A549 (cell line): ENCODE data around the gene LCE5A. TPM values are rescaled to one million over a fixed set of nuclear protein-coding genes. Genes with fewer than 3 reads are reported as not detected.

Source experiments
- ATAC-seq, 2 experiments: fragments of 200-7000 bp in 1 of 2; fragments of >200 bp in 1 of 2; cut with Nextera tagmentation in 1 of 2; cut with Tn5 transposase in 1 of 2; 3 replicates each; pipeline versions ENCODE4 v1.8.0 to v1.9.1; 2018 to 2020; ENCODE audit warnings: mild to moderate bottlenecking in 1 of 2, moderate library complexity in 1 of 2
- CTCF ChIA-PET: fragments of 300-600 bp; sonication (Branson Sonifier 250); formaldehyde crosslinking; extraction: SDS; loops from one replicate; lab custom pipeline; 2021; ENCODE audit warnings: antibody characterized with exemption, inconsistent platforms; lab: Yijun Ruan, JAX
- POLR2A ChIA-PET: fragments of 350-600 bp; formaldehyde crosslinking; extraction: SDS; loops from one replicate; lab custom pipeline; 2021; ENCODE audit warnings: antibody characterized with exemption, inconsistent platforms; lab: Yijun Ruan, JAX
- DNase-seq, 2 experiments: peaks; one replicate each; pipeline versions ENCODE4 v3.0.0 to v3.0.0-alpha.2; 2011 to 2016; ENCODE audit warnings: low read depth in 1 of 2, low spot score in 1 of 2
- FAIRE-seq: peaks from 2 replicates; lab custom pipeline; 2011; peaks lifted over from hg19 to GRCh38; lab: Jason Lieb, UNC
- H3K27ac ChIP-seq, 2 experiments: fragments of >200 bp; sonication (Bioruptor Twin); formaldehyde crosslinking; 3 replicates each; pipeline ENCODE4 v1.5.1; 2016 to 2017
- H3K4me1 ChIP-seq: fragments of >200 bp; sonication (Bioruptor Twin); formaldehyde crosslinking; 3 replicates; pipeline ENCODE4 v1.6.1; 2016
- H3K4me2 ChIP-seq: fragments of >200 bp; sonication (Bioruptor Twin); formaldehyde crosslinking; 3 replicates; pipeline ENCODE4 v1.6.1; 2016
- H3K4me3 ChIP-seq: fragments of >200 bp; sonication (Bioruptor Twin); formaldehyde crosslinking; 3 replicates; pipeline ENCODE4 v1.5.1; 2016
- H3K9me3 ChIP-seq: fragments of >200 bp; sonication (Bioruptor Twin); formaldehyde crosslinking; 3 replicates; pipeline ENCODE4 v1.6.1; 2016
- CEBPB ChIP-seq, 2 experiments: fragments of >200 bp in 1 of 2; sonication (Bioruptor Twin) in 1 of 2; formaldehyde crosslinking in 1 of 2; IDR thresholded peaks; 2 replicates each; pipeline ENCODE4 v1.6.1; 2012 to 2016
- CHD2 ChIP-seq: fragments of 150-350 bp; IDR thresholded peaks from 2 replicates; pipeline ENCODE4 v1.6.1; 2014; ENCODE audit warnings: low read length; ENCODE audit not compliant: partially characterized antibody
- CHD4 ChIP-seq: fragments of 200-600 bp; sonication (generic); IDR thresholded peaks from 2 replicates; pipeline ENCODE4 v1.6.1; 2016; ENCODE audit warnings: antibody characterized with exemption, mild to moderate bottlenecking, borderline replicate concordance
- EP300 ChIP-seq, 2 experiments: fragments of >200 bp; sonication (Bioruptor Twin); formaldehyde crosslinking; IDR thresholded peaks; 2 replicates in 1 of 2; 3 replicates in 1 of 2; pipeline ENCODE4 v1.6.1; 2016 to 2017
- ESRRA ChIP-seq: fragments of 150-350 bp; IDR thresholded peaks from 2 replicates; pipeline ENCODE4 v1.6.1; 2014; ENCODE audit warnings: mild to moderate bottlenecking, low read length, borderline replicate concordance
- FOSB ChIP-seq: fragments of 250-450 bp; sonication (Bioruptor Pico); IDR thresholded peaks from 2 replicates; pipeline ENCODE4 v1.5.0; 2020; ENCODE audit warnings: mild to moderate bottlenecking, moderate library complexity
- FOXS1 ChIP-seq: fragments of 250-450 bp; sonication (Bioruptor Pico); IDR thresholded peaks from 2 replicates; pipeline ENCODE4 v1.5.0; 2020; ENCODE audit warnings: mild to moderate bottlenecking, moderate library complexity
- HDAC2 ChIP-seq: fragments of 200-600 bp; sonication (generic); IDR thresholded peaks from 2 replicates; pipeline ENCODE4 v1.6.1; 2016
- HEYL ChIP-seq: fragments of 250-450 bp; sonication (Bioruptor Pico); IDR thresholded peaks from 2 replicates; pipeline ENCODE4 v1.8.0; 2021; ENCODE audit warnings: mild to moderate bottlenecking, moderate library complexity
- HOXA7 ChIP-seq: fragments of 250-450 bp; sonication (Bioruptor Pico); IDR thresholded peaks from 2 replicates; pipeline ENCODE4 v1.5.0; 2020; ENCODE audit warnings: mild to moderate bottlenecking, moderate library complexity
- HOXB13 ChIP-seq: fragments of 250-450 bp; sonication (Bioruptor Pico); IDR thresholded peaks from 2 replicates; pipeline ENCODE4 v1.5.0; 2020; ENCODE audit warnings: low read depth, mild to moderate bottlenecking, moderate library complexity
- HOXB5 ChIP-seq: fragments of 250-450 bp; sonication (Bioruptor Pico); IDR thresholded peaks from 2 replicates; pipeline ENCODE4 v1.5.0; 2020; ENCODE audit warnings: mild to moderate bottlenecking, moderate library complexity
- JUN ChIP-seq, 2 experiments: fragments of >200 bp; sonication (Bioruptor Twin); formaldehyde crosslinking; IDR thresholded peaks; 2 replicates in 1 of 2; 3 replicates in 1 of 2; pipeline ENCODE4 v1.6.1; 2016 to 2017
- NPAS2 ChIP-seq: fragments of 250-450 bp; sonication (Bioruptor Pico); IDR thresholded peaks from 2 replicates; pipeline ENCODE4 v1.8.0; 2022; ENCODE audit warnings: mild to moderate bottlenecking, moderate library complexity, borderline replicate concordance
- POLR2AphosphoS2 ChIP-seq: conservative IDR thresholded peaks from 2 replicates; pipeline ENCODE4 v1.6.1; 2012; ENCODE audit warnings: low read length, improper control_type of control experiment, inconsistent platforms
- RARB ChIP-seq: fragments of 250-450 bp; sonication (Bioruptor Pico); IDR thresholded peaks from 2 replicates; pipeline ENCODE4 v1.8.0; 2021; ENCODE audit warnings: mild to moderate bottlenecking, moderate library complexity
- RCOR1 ChIP-seq: fragments of 150-350 bp; IDR thresholded peaks from 2 replicates; pipeline ENCODE4 v1.6.1; 2014; ENCODE audit warnings: antibody characterized with exemption, low read length, low read depth
- RFX5 ChIP-seq: fragments of 450-650 bp; IDR thresholded peaks from 2 replicates; pipeline ENCODE4 v1.7.1; 2014; ENCODE audit warnings: antibody characterized with exemption, mild to moderate bottlenecking, moderate library complexity
- RNF2 ChIP-seq: fragments of 200-600 bp; sonication (generic); IDR thresholded peaks from 2 replicates; pipeline ENCODE4 v1.6.1; 2016; ENCODE audit warnings: low read depth, mild to moderate bottlenecking, antibody characterized with exemption, moderate library complexity, borderline replicate concordance
- TP53 ChIP-seq: fragments of 250-450 bp; sonication (Bioruptor Pico); IDR thresholded peaks from 2 replicates; pipeline ENCODE4 v1.5.0; 2021; ENCODE audit warnings: mild to moderate bottlenecking, moderate library complexity
- ZC3H11A ChIP-seq: fragments of 450-650 bp; IDR thresholded peaks from 2 replicates; pipeline ENCODE4 v1.6.1; 2014; ENCODE audit warnings: antibody characterized with exemption, mild to moderate bottlenecking
- ZFP36 ChIP-seq: fragments of 450-650 bp; IDR thresholded peaks from 2 replicates; pipeline ENCODE4 v1.6.1; 2014; ENCODE audit warnings: borderline replicate concordance; ENCODE audit not compliant: partially characterized antibody
- ZNF302 ChIP-seq: fragments of 250-450 bp; sonication (Bioruptor Pico); IDR thresholded peaks from 2 replicates; pipeline ENCODE4 v1.9.0; 2021; ENCODE audit warnings: inconsistent platforms, mild to moderate bottlenecking, moderate library complexity
- ZSCAN20 ChIP-seq: fragments of 250-450 bp; sonication (Bioruptor Pico); IDR thresholded peaks from 2 replicates; pipeline ENCODE4 v1.8.0; 2022; ENCODE audit warnings: mild to moderate bottlenecking, moderate library complexity
- WGBS: methylation state at CpG from one replicate; pipeline ENCODE4 v1.1.6; 2017; ENCODE audit errors: missing lambda C conversion rate; 5-methylcytosine and 5-hydroxymethylcytosine counted together
- polyA plus RNA-seq, 4 experiments: library from polyadenylated mRNA; depleted of rRNA in 3 of 4; stranded (reverse); fragments of >200 nt; fragmentation: RNase III in 1 of 4; extraction: RNeasy Plus Mini Kit Qiagen cat#74134 plus additional on column Dnase treatment in 1 of 4; gene quantifications; 2 replicates in 3 of 4; 3 replicates in 1 of 4; pipeline ENCODE4 v1.2.3, GENCODE V29; 2011 to 2017
- TF ChIP-seq, protein P1 (sequence below): IDR thresholded peaks from 2 replicates; pipeline ENCODE4 v1.6.1; 2012
- TF ChIP-seq, protein P2 (sequence below): IDR thresholded peaks from 2 replicates; pipeline ENCODE4 v1.6.1; 2012
- TF ChIP-seq, protein P3 (sequence below): fragments of 450-650 bp; IDR thresholded peaks from 2 replicates; pipeline ENCODE4 v1.6.1; 2014; ENCODE audit warnings: antibody characterized with exemption
- TF ChIP-seq, protein P4 (sequence below): fragments of >200 bp; sonication (Bioruptor Twin); formaldehyde crosslinking; IDR thresholded peaks from 3 replicates; pipeline ENCODE4 v1.5.1; 2016

The LCE5A gene
- polyA plus RNA-seq, 2 of the 4 experiments (the other 2 are of a cell fraction): not detected

DNA sequence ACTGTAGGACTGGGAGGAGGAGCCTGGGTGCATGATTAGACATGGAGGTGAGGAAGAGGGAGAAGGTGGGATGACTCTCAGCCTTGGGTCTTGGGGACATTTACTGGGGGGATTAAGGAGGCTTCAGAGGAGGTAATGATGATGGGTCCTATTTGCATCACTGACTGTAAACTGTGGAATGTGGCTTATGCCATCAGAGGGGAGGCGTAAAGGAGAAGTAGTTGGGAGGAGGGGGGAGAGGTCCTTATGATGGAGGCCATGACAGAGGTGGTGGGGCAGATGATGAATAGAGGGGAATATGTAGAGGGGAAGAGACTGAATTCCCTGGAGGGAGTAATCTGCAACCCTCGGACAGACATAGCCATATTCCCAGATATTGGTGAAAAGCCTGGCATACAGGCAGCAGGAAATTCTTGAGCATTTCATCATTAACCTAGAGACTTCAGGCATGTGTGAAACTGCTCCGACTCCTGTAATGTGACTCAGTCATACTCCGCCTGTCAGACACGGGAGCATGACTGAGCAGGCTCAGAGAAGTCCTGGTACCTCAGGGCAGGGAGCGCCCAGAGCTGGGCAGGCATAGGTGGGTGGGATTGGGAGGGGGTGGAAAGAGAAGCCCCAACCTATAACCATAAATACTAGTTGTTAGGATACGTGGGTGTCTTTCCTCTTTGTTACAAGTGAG lies 8.0 kb upstream of the LCE5A start (continued):
- no peak for TF ChIP-seq RFX5
- no peak for TF ChIP-seq RCOR1
- no peak for TF ChIP-seq HOXB13 (CRISPR knock-in tag)
- TF ChIP-seq ESRRA: no peak
- TF ChIP-seq HDAC2: no peak
- TF ChIP-seq HEYL (CRISPR knock-in tag): no peak

DNA sequence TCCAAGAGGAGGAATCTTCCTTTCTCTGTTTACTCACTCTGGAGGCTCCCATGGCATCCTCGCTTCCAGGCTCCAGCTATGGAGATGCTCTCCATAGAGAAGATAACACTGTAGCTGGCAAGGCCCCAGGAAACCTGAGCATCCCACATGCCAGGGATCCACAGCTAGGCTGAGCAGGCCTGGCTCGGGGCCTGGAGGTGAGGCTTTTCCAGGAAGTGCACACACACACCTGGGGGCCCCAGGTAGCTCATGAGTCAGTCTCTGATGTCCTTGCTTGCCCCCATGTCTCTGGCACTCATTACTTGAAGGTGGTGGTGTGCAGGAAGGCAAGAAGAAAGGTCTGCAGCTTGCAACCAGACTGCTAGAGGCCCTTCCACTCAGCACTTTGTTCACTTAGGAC lies 5.5 kb upstream of the LCE5A start:
- ChIA-PET CTCF (interaction anchor here (1.0 to 3.4 kb wide), 8 partner anchors 8 to 452 kb away, joined by 3 to 14 read pairs (median 4); partner anchors contain the start of gene CRCT1), POLR2A (no interaction called here)
- H3K4me3 ChIP-seq: no peak overlapping the region
- ATAC-seq (no peak), FAIRE-seq (no peak), DNase-seq (no peak)
- H3K4me1 ChIP-seq: peaks cover 56% of the 10 kb centered on the region
- peak overlapping the region; percentile 34 to 72; a peak in 4 of 6 replicates for H3K27ac ChIP-seq
- H3K9me3 ChIP-seq: no peaks in the 10 kb centered on the region
- WGBS: 76% methylated on average over 2 of the region's 2 CpGs
- H3K4me2 ChIP-seq: no peak overlapping the region
- no peak for TF ChIP-seq FOSB
- no peak for TF ChIP-seq HOXA7
- TF ChIP-seq CHD4: no peak
- TF ChIP-seq FOXS1 (CRISPR knock-in tag): no peak
- TF ChIP-seq JUN (IDR thresholded peaks at IDR 0.05): no peak
- no peak for TF ChIP-seq POLR2AphosphoS2
- TF ChIP-seq NPAS2 (CRISPR knock-in tag): no peak
- TF ChIP-seq, protein P1, sequence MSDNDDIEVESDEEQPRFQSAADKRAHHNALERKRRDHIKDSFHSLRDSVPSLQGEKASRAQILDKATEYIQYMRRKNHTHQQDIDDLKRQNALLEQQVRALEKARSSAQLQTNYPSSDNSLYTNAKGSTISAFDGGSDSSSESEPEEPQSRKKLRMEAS: no peak
- no peak for TF ChIP-seq ZFP36
- no peak for TF ChIP-seq ZNF302 (CRISPR knock-in tag)
- TF ChIP-seq TP53 (CRISPR knock-in tag): no peak

DNA sequence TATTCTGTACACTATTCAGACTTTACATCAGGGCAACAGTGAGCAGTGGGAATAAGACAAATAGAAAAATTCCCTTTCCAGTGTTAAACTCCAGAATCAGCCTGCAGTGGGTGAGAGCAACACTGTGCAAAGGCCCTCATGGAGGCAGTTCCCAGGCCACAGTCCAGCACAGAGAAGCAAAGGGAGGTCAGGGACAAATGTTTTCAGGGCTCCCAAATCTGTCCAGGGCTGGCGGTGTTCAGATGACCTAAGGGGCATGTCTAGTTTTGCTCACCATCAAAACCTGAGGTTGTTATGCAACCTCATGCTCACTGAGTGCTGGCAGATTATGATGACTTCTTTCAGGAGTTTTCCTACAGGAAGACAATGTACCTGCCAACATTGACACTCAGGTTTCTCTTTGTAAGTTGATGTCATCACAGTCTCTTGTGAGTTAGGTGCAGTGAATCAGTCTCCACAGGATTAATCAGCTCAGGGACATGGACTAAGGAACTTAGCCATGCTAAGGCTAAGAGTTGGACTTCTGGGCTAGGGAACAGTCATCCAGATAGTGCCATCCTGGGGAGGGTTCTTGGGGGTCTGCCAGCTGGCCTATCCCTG lies 3.6 kb upstream of the LCE5A start:
- TF ChIP-seq, protein P2, sequence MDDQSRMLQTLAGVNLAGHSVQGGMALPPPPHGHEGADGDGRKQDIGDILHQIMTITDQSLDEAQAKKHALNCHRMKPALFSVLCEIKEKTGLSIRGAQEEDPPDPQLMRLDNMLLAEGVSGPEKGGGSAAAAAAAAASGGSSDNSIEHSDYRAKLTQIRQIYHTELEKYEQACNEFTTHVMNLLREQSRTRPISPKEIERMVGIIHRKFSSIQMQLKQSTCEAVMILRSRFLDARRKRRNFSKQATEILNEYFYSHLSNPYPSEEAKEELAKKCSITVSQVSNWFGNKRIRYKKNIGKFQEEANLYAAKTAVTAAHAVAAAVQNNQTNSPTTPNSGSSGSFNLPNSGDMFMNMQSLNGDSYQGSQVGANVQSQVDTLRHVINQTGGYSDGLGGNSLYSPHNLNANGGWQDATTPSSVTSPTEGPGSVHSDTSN: no peak
- peak in 1 of 2 experiments; percentile 42; a peak in 1 of 4 replicates for TF ChIP-seq CEBPB (IDR thresholded peaks at IDR 0.05)
- TF ChIP-seq, all 56 proteins: peak for 1
- H3K4me2 ChIP-seq: no peak overlapping the region

DNA sequence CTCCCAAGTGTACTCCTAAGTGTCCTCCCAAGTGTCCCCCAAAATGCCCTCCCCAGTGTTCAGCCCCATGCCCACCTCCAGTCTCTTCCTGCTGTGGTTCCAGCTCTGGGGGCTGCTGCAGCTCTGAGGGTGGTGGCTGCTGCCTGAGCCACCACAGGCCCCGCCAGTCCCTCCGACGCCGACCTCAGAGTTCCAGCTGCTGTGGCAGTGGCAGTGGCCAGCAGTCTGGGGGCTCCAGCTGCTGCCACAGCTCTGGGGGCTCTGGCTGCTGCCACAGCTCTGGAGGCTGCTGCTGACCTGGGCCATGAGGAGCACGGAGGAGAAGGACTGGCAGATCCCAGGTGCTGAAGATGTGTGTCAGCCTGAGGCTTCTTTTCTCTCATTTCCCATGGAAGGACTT lies 993 bp downstream of the LCE5A start:
- CTCF ChIA-PET: interaction anchor here (1.2 to 2.4 kb wide), 7 partner anchors 10 to 53 kb away, joined by 3 to 12 read pairs (median 7); no protein-coding TSS in a partner anchor
- 90% methylated on average over 5 of the region's 5 CpGs for WGBS
- no peaks in the 10 kb centered on the region for H3K9me3 ChIP-seq
- TF ChIP-seq HOXA7 (no peak), HEYL (CRISPR knock-in tag) (no peak), ZC3H11A (no peak), RNF2 (no peak), NPAS2 (CRISPR knock-in tag) (no peak), RARB (CRISPR knock-in tag) (no peak), EP300 (IDR thresholded peaks at IDR 0.05) (no peak), CHD2 (no peak), HOXB5 (CRISPR knock-in tag) (no peak), CHD4 (no peak), HDAC2 (no peak), HOXB13 (CRISPR knock-in tag) (no peak), ZSCAN20 (CRISPR knock-in tag) (no peak)
- TF ChIP-seq, protein P3, sequence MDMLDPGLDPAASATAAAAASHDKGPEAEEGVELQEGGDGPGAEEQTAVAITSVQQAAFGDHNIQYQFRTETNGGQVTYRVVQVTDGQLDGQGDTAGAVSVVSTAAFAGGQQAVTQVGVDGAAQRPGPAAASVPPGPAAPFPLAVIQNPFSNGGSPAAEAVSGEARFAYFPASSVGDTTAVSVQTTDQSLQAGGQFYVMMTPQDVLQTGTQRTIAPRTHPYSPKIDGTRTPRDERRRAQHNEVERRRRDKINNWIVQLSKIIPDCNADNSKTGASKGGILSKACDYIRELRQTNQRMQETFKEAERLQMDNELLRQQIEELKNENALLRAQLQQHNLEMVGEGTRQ: no peak
- TF ChIP-seq, protein P4, sequence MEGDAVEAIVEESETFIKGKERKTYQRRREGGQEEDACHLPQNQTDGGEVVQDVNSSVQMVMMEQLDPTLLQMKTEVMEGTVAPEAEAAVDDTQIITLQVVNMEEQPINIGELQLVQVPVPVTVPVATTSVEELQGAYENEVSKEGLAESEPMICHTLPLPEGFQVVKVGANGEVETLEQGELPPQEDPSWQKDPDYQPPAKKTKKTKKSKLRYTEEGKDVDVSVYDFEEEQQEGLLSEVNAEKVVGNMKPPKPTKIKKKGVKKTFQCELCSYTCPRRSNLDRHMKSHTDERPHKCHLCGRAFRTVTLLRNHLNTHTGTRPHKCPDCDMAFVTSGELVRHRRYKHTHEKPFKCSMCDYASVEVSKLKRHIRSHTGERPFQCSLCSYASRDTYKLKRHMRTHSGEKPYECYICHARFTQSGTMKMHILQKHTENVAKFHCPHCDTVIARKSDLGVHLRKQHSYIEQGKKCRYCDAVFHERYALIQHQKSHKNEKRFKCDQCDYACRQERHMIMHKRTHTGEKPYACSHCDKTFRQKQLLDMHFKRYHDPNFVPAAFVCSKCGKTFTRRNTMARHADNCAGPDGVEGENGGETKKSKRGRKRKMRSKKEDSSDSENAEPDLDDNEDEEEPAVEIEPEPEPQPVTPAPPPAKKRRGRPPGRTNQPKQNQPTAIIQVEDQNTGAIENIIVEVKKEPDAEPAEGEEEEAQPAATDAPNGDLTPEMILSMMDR: no peak

More for the DNA sequence above, 3.6 kb upstream of the LCE5A start:
- ChIA-PET POLR2A (interaction anchor here (1.1 kb wide), 1 partner anchor 10 kb away, joined by 4 read pairs; no protein-coding TSS in a partner anchor), CTCF (no interaction called here)
- no peak for FAIRE-seq
- peak in 1 of 2 experiments; percentile 42 for DNase-seq
- Histone ChIP-seq H3K9me3 (no peaks in the 10 kb centered on the region), H3K4me1 (peaks cover 37% of the 10 kb centered on the region), H3K4me3 (no peak overlapping the region), H3K27ac (peak overlapping the region; percentile 34 to 72; a peak in 5 of 6 replicates)
- no peak for ATAC-seq
- WGBS: 80% methylated on average over 1 of the region's 1 CpG

More for the DNA sequence above, 993 bp downstream of the LCE5A start:
- Histone ChIP-seq H3K4me3 (no peak overlapping the region), H3K4me2 (no peak overlapping the region), H3K4me1 (peaks cover 30% of the 10 kb centered on the region), H3K27ac (peak overlapping the region; percentile 16 to 65; a peak in 5 of 6 replicates)
- FAIRE-seq (no peak), ATAC-seq (no peak), DNase-seq (no peak)
- POLR2A ChIA-PET: no interaction called here
